Brain microvascular endothelial cell (primary cell): ENCODE results near the gene SLC25A43.

Experiments used
- DNase-seq: peaks from one replicate; pipeline ENCODE4 v3.0.0-alpha.2; 2020
- H3K27ac ChIP-seq: fragments of 250-450 bp; sonication (Bioruptor Pico); 2 replicates; pipeline ENCODE4 v1.5.1; 2020; ENCODE audit warnings: mild to moderate bottlenecking, moderate library complexity
- H3K27me3 ChIP-seq: fragments of 250-450 bp; sonication (Bioruptor Pico); replicated peaks from 2 replicates; pipeline ENCODE4 v1.5.1; 2020; ENCODE audit warnings: mild to moderate bottlenecking
- H3K36me3 ChIP-seq: fragments of 250-450 bp; sonication (Bioruptor Pico); replicated peaks from 2 replicates; pipeline ENCODE4 v1.5.1; 2020; ENCODE audit warnings: mild to moderate bottlenecking
- H3K4me3 ChIP-seq: 2 replicates; pipeline ENCODE4 v1.5.1; 2011; ENCODE audit warnings: low read depth, mild to moderate bottlenecking, control low read depth, low read length, moderate library complexity
- in situ Hi-C: cut with HindIII; loops from 2 replicates; pipeline ENCODE4 v1.10.0; 2017; ENCODE audit warnings: low sequenced_read_pairs, low pct_ligation_motif_present
- TF ChIP-seq, protein P1 (sequence below): IDR thresholded peaks from 2 replicates; pipeline ENCODE4 v1.5.1; 2011; ENCODE audit warnings: low read depth, mild to moderate bottlenecking, moderate library complexity, low read length, control low read depth, inconsistent platforms; ENCODE audit errors: missing control alignments

The SLC25A43 gene

DNA sequence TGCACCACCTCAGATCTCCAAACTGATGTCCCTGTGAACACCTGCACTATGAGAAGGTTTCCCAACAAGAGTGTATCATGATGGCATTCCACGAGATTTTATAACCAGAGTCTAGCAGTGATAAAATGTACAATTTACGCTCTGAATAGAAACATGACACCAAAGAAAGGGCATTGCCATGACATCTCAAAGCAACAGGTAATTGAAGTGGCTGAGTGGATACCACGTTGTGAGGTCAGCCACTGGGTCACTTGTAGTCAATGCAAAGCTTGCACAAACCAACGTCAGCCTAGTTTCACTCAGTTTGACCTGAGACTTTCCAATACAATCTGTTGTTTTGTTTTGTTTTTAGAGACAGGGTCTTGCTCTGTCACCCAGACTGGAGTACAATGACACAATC is 54.1 kb downstream of the SLC25A43 start:
- Histone ChIP-seq H3K36me3 (no peaks in the 10 kb centered on the region), H3K27me3 (no peaks in the 10 kb centered on the region), H3K4me3 (no peak overlapping the region), H3K27ac (no peak overlapping the region)
- TF ChIP-seq, protein P1, sequence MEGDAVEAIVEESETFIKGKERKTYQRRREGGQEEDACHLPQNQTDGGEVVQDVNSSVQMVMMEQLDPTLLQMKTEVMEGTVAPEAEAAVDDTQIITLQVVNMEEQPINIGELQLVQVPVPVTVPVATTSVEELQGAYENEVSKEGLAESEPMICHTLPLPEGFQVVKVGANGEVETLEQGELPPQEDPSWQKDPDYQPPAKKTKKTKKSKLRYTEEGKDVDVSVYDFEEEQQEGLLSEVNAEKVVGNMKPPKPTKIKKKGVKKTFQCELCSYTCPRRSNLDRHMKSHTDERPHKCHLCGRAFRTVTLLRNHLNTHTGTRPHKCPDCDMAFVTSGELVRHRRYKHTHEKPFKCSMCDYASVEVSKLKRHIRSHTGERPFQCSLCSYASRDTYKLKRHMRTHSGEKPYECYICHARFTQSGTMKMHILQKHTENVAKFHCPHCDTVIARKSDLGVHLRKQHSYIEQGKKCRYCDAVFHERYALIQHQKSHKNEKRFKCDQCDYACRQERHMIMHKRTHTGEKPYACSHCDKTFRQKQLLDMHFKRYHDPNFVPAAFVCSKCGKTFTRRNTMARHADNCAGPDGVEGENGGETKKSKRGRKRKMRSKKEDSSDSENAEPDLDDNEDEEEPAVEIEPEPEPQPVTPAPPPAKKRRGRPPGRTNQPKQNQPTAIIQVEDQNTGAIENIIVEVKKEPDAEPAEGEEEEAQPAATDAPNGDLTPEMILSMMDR, result no peak
- in situ Hi-C loops, result no loop called here
- DNase-seq, result no peak

DNA sequence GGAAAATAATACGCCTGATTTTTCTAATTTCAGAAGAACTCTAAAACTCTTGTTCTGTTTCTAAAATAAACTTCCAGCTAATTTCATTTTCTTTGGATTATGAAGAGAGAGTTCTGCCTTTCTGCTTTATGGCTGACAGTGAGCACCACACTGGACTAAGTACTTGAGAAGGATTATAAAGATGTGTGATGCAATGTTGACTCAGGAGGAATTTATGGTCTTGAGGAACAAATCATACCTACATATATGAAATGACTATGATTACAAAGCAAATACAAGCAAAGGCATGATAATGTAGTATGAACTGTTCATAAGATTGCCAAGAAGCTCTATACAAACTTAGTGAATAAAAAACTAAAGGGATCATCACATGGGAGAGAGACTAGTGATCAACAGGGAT is 56.1 kb downstream of the SLC25A43 start:
- TF ChIP-seq, protein P1, result no peak
- no peak for DNase-seq
- in situ Hi-C loops, result no loop called here
- no peaks in the 10 kb centered on the region for H3K36me3 ChIP-seq
- H3K4me3 ChIP-seq, result no peak overlapping the region
- no peaks in the 10 kb centered on the region for H3K27me3 ChIP-seq
- H3K27ac ChIP-seq, result no peak overlapping the region

DNA sequence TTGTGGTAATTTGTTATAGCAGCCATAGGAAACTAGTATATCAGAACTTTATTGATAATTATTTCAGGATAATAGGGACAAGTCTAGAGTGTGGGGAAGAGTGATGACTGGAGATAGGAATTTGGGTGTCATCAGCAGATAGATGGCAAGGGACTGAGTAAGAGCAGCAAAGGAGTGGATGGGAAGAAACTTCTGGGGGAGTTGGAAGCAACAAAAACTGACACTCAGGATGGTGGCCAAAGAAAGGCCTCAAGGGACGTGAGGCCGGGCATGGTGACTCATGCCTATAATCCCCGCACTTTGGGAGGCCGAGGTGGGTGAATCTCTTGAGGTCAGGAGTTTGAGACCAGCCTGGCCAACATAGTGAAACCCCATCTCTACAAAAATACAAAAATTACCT is 60.0 kb downstream of the SLC25A43 start:
- peak; percentile 9 for DNase-seq
- TF ChIP-seq, protein P1, result no peak
- in situ Hi-C loops, result no loop called here
- H3K27ac ChIP-seq, result no peak overlapping the region
- H3K4me3 ChIP-seq, result no peak overlapping the region
- H3K36me3 ChIP-seq, result no peaks in the 10 kb centered on the region
- no peaks in the 10 kb centered on the region for H3K27me3 ChIP-seq

DNA sequence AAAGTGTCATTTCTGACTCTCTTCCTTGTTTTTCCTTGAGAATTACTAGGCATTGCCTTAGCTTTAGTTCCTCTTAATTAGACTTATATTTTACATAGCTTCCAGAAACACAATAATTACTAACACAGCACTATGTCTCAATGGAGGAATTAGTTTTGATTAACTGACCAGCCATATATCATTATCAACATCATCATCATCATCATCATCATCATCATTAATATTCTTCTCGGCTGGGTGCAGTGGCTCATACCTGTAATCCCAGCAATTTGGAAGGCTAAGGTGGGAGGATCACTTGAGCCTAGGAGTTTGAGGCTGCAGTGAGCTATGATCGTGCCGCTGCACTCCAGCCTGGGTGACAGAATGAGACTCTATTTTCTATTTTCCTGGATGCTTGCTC is 66.4 kb downstream of the SLC25A43 start:
- TF ChIP-seq, protein P1, result no peak
- DNase-seq, result no peak
- in situ Hi-C loops, result no loop called here
- Histone ChIP-seq H3K27ac (no peak overlapping the region), H3K27me3 (no peaks in the 10 kb centered on the region), H3K36me3 (peaks cover 4% of the 10 kb centered on the region), H3K4me3 (no peak overlapping the region)

DNA sequence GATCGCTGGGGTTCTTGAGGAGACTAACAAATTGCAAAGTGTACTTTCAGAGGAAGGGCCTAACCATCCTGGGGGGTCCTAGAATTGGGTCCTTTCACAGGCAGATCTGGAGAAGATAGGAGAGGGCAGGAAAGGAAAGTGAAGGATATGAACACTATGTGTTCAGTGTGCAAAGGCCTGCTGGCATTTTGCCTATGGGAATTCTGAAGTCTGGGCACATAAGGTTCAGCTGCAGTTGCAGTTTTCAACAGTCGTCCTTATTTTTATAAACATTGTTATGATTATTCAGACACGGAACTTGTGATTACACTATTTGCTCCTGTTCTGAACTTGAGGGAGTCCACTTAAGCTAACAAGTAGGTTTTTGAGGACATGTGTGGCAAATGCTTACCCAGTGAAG is 67.8 kb downstream of the SLC25A43 start:
- Histone ChIP-seq H3K4me3 (no peak overlapping the region), H3K36me3 (peaks cover 8% of the 10 kb centered on the region), H3K27me3 (no peaks in the 10 kb centered on the region), H3K27ac (no peak overlapping the region)
- in situ Hi-C loops, result no loop called here
- TF ChIP-seq, protein P1, result no peak
- DNase-seq, result no peak

DNA sequence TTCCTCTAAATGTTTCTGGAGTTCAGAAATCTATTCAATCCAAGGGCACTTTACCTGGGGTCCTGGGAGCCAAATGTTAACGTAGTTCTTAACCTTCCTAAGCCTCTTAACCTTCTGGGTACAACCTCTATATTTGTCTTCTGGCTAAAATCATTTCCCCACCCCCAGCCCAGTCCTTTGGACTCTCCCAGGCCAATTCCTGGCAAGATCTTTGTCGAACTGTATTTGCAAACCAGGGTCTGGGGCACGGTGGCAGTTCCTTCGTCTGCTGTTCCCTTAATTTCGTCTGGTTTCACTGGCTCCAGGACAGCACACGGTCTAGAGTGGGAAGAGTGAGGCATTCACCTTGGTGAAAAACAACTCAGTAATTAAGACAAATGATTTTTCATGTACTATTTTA is 68.3 kb downstream of the SLC25A43 start:
- Histone ChIP-seq H3K4me3 (no peak overlapping the region), H3K36me3 (peaks cover 8% of the 10 kb centered on the region), H3K27ac (no peak overlapping the region), H3K27me3 (no peaks in the 10 kb centered on the region)
- TF ChIP-seq, protein P1, result no peak
- in situ Hi-C loops, result no loop called here
- DNase-seq, result no peak
